Stimulated activated CD4-positive, alpha-beta T cell treated with anti-CD3 and anti-CD28 coated beads, Interleukin-1b, Interleukin-23, amount 100 ng/mL, for 1 hour (primary cell): Measurements from ENCODE around the gene CNGB1.
"Not testable (repeated sequence)": the region's sequence is repeated elsewhere in the genome, so short reads cannot be mapped to it uniquely, and the experiment has no call there.

Experiments
- DNase-seq, 2 donors: peaks; one replicate each; pipeline ENCODE4 v3.0.0-alpha.2; 2020; ENCODE audit warnings: low read depth in 2 of 2

The CNGB1 gene

DNA sequence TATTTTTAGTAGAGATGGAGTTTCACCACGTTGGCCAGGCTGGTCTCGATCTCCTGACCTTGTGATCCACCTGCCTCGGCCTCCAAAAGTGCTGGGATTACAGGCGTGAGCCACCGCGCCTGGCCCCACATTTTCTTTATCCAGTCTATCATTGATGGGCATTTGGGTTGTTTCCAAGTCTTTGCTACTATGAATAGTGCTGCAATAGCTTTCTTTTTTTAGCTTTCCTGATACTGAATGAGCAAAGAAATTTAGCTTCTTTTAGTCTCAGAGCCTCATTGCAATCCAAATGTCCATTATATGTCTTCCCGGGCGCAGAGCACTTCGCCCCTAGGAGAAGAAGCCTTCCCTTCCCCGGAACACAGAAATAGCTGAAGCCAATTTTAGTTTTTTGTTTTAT lies 112.9 kb downstream of the CNGB1 start:
- DNase-seq = not testable (repeated sequence)

DNA sequence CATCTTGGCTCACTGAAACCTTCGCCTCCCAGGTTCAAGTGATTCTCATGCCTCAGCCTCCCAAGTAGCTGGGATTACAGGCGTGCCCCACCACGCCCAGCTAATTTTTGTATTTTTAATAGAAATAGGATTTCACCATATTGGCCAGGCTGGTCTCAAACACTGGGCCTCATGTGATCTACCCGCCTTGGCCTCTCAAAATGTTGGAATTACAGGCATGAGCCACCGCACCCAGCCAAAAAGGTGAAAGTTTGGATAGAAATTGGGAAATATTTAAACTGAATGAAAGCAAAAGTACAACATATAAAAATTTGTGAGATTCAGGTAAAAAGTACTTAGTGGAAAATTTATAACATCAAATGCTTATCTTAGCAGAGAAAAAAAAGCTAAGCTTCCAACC lies 115.7 kb downstream of the CNGB1 start:
- DNase-seq = no peak

DNA sequence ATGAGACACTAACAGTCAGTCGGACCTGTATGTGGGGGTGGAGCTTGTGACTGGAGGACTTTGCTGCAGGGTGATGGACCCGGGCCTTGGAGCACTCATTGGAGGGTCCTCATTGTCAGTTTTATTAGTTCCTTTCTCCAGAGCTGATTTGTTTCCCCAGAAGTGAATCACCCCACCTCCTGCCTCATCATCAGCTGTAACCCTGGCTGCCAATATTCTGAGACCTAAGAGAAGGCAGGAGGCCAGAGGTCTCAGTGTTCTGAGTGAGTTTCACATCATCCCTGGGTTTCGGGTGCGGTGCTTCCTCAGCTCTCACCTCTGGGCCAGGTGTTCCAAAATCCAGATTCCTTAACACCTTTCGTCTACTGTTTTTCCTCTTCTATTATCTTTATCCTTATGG lies 118.7 kb downstream of the CNGB1 start:
- no peak for DNase-seq

DNA sequence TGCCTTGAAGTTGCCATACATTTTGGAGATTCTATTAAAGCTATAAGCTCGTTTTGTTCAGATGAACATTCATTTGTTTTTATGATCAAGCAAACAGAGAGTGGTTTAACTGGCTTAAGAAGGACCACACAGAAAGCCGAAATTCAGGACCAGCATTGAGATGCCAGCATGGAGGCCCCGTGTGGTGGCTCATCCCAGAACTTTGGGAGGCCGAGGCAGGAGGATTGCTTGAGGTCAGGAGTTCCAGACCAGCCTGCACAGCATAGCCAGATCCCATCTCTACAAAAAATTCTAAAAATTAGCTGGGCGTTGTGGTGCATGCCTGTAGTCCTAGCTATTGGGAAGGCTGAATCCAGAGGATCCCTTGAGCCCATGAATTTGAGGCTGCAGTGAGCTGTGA lies 122.7 kb downstream of the CNGB1 start:
- no peak for DNase-seq

DNA sequence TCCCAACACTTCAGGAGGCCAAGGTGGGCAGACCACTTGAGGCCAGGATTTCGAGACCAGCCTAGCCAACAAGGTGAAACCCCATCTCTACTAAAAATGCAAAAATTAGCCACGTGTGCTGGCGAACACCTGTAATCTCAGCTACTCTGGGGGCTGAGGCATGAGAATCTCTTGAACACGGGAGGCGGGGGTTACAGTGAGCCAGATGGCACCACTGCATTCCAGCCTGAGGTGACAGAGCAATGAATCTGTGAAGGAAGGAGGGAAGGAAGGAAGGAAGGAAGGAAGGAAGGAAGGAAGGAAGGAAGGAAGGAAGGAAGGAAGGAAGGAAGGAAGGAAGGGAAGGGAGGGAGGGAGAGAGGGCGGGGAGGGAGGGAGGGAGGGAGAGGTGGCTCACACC lies 124.0 kb downstream of the CNGB1 start:
- not testable (repeated sequence) for DNase-seq

DNA sequence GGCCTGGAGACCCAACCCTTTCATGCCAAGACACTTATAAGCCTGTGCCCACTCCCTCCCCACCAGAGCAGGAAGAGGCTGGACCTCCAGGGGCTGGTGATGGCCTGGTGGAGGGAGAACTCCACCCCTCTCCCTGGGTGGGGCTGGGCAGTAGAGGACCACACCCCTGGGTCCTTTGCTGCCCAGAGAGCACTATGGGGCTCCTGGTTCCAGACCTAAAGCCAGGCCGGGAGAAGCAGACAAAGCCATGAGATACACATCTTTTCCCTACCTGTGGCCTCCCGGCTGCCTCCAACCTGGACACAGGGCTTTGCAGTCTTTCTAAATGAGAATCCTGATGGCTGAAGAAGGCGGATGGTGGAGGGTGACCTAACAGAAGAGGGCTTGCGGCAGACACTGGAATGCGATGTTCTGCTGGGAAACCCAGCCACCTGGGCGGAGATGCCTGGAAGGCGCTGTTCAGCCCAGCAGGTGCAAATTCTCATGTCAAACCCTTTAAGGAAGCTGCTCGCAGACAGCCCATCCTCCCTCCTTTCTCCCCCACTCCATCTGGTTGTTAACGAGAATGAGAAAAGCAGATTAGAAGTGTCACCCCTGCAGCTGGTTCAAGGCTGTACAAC lies 124.7 kb downstream of the CNGB1 start:
- no peak for DNase-seq

DNA sequence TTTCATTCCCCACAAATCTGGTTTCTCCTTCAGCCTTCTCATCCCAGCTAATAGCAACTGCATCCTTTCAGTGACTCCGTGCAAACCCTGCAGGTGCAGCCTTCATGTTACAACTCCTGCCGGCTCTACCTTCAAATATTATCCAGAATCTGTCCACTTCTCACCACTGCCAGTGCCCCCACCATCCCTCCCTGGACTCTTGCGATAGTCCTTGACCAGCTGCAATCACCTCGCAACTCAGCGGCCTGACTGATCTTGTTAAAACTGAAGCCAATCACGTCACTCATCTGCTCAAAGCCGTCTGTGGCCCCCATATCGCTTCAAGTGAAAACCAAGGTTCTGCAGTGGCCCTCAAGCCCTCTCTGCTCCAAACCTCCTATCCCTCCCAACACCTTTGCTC lies 125.8 kb downstream of the CNGB1 start:
- DNase-seq = no peak

DNA sequence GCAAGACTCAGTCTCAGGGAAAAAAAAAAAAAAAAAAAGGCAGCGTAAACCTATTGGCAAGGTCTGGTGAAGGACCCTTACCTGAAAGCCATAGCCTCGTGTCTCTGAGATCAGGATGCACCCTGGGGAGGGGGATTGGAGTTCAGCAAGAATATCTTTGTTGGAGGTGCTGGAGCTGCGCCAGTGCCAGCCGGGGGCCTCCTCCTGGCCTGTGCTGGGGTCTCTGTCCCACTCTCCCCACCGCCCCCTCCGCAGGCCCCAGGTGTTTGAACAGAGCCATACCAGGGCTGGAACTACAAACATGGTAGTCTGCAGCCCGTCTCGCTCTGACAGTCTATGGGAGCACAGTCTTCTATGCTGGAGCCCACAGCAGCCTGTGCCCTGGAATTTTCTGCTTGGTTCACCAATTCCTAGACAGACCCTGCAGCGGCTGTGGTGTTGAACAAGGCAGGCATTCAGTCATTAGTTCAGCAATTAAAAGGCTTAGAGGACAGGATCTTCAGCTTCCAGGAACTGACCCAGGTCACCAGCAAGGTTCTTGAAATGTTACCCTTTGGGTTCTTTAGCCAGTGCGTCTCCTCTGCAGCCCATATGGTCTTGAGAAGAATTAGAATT lies 126.4 kb downstream of the CNGB1 start:
- DNase-seq = no peak

DNA sequence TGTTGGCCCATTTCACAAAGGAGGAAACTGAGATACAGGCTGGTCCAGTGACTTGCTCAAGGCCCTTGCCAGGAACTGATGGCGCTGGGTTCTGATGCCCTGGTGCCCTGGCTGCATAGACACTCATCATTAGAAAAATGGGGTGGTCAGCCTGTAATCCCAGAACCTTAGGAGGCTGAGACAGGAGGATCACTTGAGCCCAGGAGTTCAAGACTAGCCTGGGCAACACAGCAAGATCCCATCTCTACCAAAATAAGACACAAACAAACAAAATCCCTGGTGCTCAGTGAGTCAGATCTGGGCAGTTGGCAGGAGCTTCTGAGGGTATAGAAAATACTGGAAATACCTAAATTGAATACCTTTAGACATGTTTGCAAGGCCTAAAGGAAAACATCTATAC lies 127.5 kb downstream of the CNGB1 start:
- DNase-seq = no peak

DNA sequence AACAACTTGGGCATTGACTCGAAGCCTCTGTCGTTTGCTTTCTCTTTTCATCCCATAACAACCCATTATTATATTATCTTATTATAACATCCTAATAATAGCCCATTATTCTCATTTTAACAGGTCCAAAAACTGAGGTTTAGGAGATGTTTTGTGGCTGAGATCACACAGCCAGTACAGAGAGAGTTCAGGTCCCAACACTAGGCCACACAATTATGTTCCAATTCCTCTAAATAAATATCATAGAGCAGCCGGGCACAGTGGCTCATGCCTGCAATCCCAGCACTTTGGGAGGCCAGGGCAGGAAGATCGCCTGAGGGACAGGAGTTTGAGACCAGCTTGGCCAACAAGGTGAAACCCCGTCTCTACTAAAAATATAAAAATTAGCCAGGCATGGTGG lies 128.3 kb downstream of the CNGB1 start:
- no peak for DNase-seq

DNA sequence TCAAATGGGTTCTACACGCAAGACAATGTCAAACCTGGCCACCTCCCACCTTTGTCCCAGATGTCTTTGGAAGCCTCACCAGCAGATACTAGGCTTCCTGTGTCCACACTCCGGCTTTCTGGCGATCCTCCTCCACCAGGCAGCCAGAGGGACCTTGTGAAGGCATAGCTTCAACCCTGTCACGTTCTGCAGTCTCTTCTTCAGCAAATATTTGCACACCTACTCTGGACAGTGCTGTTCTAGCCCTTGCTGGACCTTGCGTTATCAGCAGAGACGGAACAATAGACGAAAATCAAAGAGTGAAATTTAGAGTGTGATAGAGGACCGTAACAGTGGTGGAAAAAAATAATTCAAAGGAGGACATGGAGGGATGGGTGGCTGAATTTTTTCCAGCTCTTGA lies 130.1 kb downstream of the CNGB1 start:
- no peak for DNase-seq

DNA sequence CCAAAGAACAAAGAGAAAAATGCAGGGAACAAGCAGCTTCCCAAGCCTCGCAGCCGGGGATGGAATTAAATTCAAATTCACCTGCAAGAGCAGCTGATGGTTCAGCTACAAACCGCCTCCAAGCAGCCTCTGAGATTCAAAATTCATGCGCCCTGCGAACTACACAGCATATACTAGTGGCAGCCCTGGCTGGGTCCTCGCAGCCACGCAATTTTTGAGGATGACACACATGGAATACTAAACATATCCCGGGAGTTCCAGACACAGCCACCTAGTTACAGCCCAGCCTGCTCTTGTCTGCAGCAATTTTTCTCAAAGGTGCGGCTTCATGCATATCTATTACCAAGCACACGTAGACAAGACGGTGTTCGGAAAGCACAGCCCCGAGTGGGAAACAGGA lies 132.8 kb downstream of the CNGB1 start:
- no peak for DNase-seq

DNA sequence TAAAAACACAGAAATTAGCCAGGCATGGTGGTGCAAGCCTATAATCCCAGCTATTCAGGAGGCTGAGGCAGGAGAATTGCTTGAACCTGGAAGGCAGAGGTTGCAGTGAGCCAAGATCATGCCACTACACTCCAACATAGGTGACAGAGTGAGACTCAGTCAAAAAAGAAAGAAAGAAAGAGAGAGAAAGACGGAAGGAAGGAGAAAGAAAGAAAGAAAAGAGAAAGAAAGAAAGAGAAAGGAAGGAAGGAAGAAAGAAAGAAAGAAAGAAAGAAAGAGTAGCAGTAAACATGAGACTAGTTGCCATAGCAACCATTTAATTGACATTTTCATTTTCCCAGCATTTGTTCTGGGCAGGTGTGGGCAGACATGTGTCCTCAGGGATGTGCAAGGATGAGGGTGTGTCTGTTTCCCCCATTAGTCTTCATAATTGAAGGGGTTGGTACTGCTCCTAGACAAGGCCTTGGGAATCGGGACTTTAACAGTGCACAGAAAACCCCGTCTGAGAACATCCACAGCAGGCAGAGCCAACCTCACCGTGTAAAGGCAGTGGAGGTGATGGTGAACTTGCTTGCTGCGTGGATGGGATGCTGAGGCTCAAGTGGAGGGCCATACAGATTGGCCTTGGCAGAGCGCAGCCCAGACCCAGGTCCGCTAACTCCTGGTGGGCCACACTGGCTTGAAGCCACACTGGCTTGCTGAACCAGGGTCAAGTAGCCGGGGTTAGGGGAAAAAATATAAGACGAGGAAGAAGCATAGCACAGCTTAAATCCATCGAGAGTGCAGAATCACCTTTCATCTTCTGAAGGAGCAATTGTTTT lies 133.4 kb downstream of the CNGB1 start:
- no peak for DNase-seq

DNA sequence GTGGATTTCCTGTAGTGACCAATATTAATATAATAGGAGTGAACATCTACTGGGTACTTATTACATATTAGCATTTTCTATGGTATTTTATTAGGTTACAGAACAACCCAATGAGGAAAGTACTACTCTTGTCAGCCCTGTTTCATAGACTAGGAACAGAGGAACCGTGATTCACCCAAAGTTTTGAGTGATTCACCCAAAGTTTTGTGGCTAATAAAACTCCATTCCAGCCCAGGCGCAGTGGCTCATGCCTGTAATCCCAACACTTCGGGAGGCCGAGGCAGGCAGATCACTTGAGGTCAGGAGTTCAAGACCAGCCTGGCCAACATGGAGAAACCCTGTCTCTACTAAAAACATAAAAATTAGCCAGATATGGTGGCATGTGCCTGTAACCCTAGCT lies 135.5 kb downstream of the CNGB1 start:
- not testable (repeated sequence) for DNase-seq

DNA sequence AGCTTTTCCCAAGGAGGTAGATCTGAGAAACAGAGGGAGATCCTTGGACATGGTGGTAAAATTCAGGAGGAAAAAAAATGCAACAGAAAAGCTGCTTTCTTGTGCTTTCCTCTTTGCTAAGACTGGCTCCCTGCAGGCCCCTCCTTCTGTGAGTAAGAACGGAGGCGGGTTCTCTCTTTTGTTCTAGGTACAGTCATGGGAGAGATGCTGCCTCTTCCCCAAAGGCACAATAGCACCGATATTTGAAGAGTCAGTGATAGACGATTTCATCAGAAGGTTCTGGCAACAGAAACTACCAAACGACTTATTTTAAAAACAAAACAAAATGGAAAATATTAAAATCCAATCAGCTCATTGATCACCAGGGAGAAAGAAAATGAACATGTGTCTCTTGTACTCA lies 136.0 kb downstream of the CNGB1 start:
- no peak for DNase-seq
